Measurements from ENCODE around the gene CSF2.

The CSF2 gene

GRCh38 chr5:132055441-132055807 is 18.2 kb upstream of the CSF2 start:
- DNase-seq: no peak

- DNase-seq: no peak
Measured at GRCh38 chr5:132055808-132056609, 17.6 kb upstream of the CSF2 start.

- DNase-seq: no peak
Measured at GRCh38 chr5:132056610-132057497, 16.7 kb upstream of the CSF2 start.

- DNase-seq: no peak
Measured at GRCh38 chr5:132057498-132058255, 15.9 kb upstream of the CSF2 start.

GRCh38 chr5:132058646-132059042 is 14.9 kb upstream of the CSF2 start:
- DNase-seq: no peak

- no peak for DNase-seq
Measured at GRCh38 chr5:132059043-132059695, 14.4 kb upstream of the CSF2 start.

GRCh38 chr5:132059696-132060500 is 13.7 kb upstream of the CSF2 start:
- no peak for DNase-seq

- DNase-seq: no peak
Measured at GRCh38 chr5:132060501-132061161, 13.0 kb upstream of the CSF2 start, which contains the start of gene IL3. Gene IL3, plus strand, starts transcription at chr5:132060655. Its CDS starts 52 bp downstream, at chr5:132060707.

- DNase-seq: no peak
Measured at GRCh38 chr5:132063090-132063911, 10.3 kb upstream of the CSF2 start.

- no peak for DNase-seq
Measured at GRCh38 chr5:132064140-132064539, 9.4 kb upstream of the CSF2 start.

- DNase-seq: no peak
Measured at GRCh38 chr5:132064738-132065331, 8.8 kb upstream of the CSF2 start.

- DNase-seq: no peak
Measured at GRCh38 chr5:132065351-132065937, 8.1 kb upstream of the CSF2 start.

- DNase-seq: no peak
Measured at GRCh38 chr5:132065951-132066701, 7.5 kb upstream of the CSF2 start.

GRCh38 chr5:132066871-132067270 is 6.7 kb upstream of the CSF2 start:
- no peak for DNase-seq

- DNase-seq: no peak
Measured at GRCh38 chr5:132067451-132067850, 6.1 kb upstream of the CSF2 start.

- no peak for DNase-seq
Measured at GRCh38 chr5:132067941-132068808, 5.4 kb upstream of the CSF2 start.

- DNase-seq: no peak
Measured at GRCh38 chr5:132069561-132069960, 4.0 kb upstream of the CSF2 start.

GRCh38 chr5:132069994-132070393 is 3.6 kb upstream of the CSF2 start:
- no peak for DNase-seq

Measured in NCI-H187 treated with DMSO at 0.1 percent for 48 hours (cell line).